WTC11 (cell line): ENCODE data around the gene ANKRD22.

Source experiments
- ATF1 ChIP-seq: sonication (generic); formaldehyde crosslinking; IDR thresholded peaks from 2 replicates; pipeline ENCODE4 v1.8.1; 2023; ENCODE audit warnings: mild to moderate bottlenecking, moderate library complexity, missing genetic modification reagents
- ATF2 ChIP-seq: sonication (generic); formaldehyde crosslinking; IDR thresholded peaks from 2 replicates; pipeline ENCODE4 v1.8.1; 2022; ENCODE audit warnings: low read depth, missing genetic modification reagents, borderline replicate concordance
- CBFB ChIP-seq: sonication (generic); formaldehyde crosslinking; IDR thresholded peaks from 2 replicates; pipeline ENCODE4 v1.8.1; 2022; ENCODE audit warnings: mild to moderate bottlenecking, low read depth, missing genetic modification reagents
- CREB1 ChIP-seq: sonication (generic); formaldehyde crosslinking; IDR thresholded peaks from 2 replicates; pipeline ENCODE4 v1.8.0; 2023; ENCODE audit warnings: mild to moderate bottlenecking, missing genetic modification reagents
- CTCF ChIP-seq: fragments of 200-600 bp; IDR thresholded peaks from 2 replicates; pipeline ENCODE4 v1.8.0; 2022; ENCODE audit warnings: antibody characterized with exemption
- FOXJ3 ChIP-seq: sonication (generic); formaldehyde crosslinking; IDR thresholded peaks from 2 replicates; pipeline ENCODE4 v1.9.0; 2021; ENCODE audit warnings: missing genetic modification reagents, mild to moderate bottlenecking, borderline replicate concordance
- MLX ChIP-seq: sonication (generic); formaldehyde crosslinking; IDR thresholded peaks from 2 replicates; pipeline ENCODE4 v1.8.1; 2023; ENCODE audit warnings: mild to moderate bottlenecking, missing genetic modification reagents, moderate library complexity
- NR2C2 ChIP-seq: sonication (generic); formaldehyde crosslinking; IDR thresholded peaks from 2 replicates; pipeline ENCODE4 v1.8.0; 2022; ENCODE audit warnings: mild to moderate bottlenecking, missing genetic modification reagents
- PREB ChIP-seq: sonication (generic); formaldehyde crosslinking; IDR thresholded peaks from 2 replicates; pipeline ENCODE4 v1.8.1; 2022; ENCODE audit warnings: mild to moderate bottlenecking, missing genetic modification reagents, moderate library complexity, borderline replicate concordance
- ZNF121 ChIP-seq: sonication (generic); formaldehyde crosslinking; IDR thresholded peaks from 2 replicates; pipeline ENCODE4 v1.8.0; 2023; ENCODE audit warnings: missing genetic modification reagents
- ZNF232 ChIP-seq: sonication (generic); formaldehyde crosslinking; IDR thresholded peaks from 2 replicates; pipeline ENCODE4 v1.8.0; 2022; ENCODE audit warnings: mild to moderate bottlenecking, missing genetic modification reagents
- TF ChIP-seq, protein P1 (sequence below): sonication (generic); formaldehyde crosslinking; IDR thresholded peaks from 2 replicates; pipeline ENCODE4 v1.8.1; 2023; ENCODE audit warnings: mild to moderate bottlenecking, moderate library complexity, missing genetic modification reagents
- TF ChIP-seq, protein P2 (sequence below): sonication (generic); formaldehyde crosslinking; IDR thresholded peaks from 2 replicates; pipeline ENCODE4 v1.8.1; 2022; ENCODE audit warnings: mild to moderate bottlenecking, moderate library complexity, missing genetic modification reagents
- TF ChIP-seq, protein P3 (sequence below): sonication (generic); formaldehyde crosslinking; IDR thresholded peaks from 2 replicates; pipeline ENCODE4 v1.8.0; 2022; ENCODE audit warnings: missing genetic modification reagents

DNA sequence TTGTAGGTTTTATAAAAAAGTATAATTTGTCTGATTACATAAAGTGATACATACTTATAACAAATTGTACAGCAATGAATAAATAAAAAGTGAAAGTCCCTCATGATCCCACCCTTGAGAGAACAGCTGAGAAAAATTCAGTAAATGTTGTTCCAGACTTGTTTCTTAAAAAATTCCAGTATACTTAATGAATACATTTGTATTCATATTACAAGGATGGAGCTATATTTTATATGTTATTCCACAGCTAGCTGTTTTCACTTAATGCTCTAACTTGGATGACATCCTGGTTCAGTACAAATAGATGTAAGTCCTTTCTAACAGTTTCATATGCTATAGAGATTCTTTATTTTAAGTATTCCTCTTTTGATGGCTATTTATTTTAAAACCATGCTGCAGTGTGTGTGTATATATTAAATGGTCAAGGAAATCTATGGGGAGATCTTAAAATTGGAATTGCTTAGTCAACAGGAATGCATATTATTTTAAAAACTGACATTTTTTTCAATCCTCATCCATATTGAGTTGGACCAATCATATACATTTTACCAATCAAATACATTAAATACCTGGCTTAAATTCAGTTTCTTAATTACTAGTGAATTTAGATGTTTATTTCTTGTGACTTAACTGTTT is 37.3 kb upstream of the ANKRD22 start:
- TF ChIP-seq MLX (CRISPR knock-in tag): no peak
- no peak for TF ChIP-seq CREB1 (CRISPR knock-in tag)
- no peak for TF ChIP-seq CTCF
- TF ChIP-seq PREB (CRISPR knock-in tag): no peak
- no peak for TF ChIP-seq NR2C2 (CRISPR knock-in tag)
- no peak for TF ChIP-seq FOXJ3 (CRISPR knock-in tag)
- no peak for TF ChIP-seq ATF2 (CRISPR knock-in tag)
- TF ChIP-seq, protein P1, sequence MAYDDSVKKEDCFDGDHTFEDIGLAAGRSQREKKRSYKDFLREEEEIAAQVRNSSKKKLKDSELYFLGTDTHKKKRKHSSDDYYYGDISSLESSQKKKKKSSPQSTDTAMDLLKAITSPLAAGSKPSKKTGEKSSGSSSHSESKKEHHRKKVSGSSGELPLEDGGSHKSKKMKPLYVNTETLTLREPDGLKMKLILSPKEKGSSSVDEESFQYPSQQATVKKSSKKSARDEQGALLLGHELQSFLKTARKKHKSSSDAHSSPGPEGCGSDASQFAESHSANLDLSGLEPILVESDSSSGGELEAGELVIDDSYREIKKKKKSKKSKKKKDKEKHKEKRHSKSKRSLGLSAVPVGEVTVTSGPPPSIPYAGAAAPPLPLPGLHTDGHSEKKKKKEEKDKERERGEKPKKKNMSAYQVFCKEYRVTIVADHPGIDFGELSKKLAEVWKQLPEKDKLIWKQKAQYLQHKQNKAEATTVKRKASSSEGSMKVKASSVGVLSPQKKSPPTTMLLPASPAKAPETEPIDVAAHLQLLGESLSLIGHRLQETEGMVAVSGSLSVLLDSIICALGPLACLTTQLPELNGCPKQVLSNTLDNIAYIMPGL (CRISPR knock-in tag): no peak
- no peak for TF ChIP-seq ATF1 (CRISPR knock-in tag)
- no peak for TF ChIP-seq CBFB (CRISPR knock-in tag)
- TF ChIP-seq ZNF232: no peak
- TF ChIP-seq, protein P2, sequence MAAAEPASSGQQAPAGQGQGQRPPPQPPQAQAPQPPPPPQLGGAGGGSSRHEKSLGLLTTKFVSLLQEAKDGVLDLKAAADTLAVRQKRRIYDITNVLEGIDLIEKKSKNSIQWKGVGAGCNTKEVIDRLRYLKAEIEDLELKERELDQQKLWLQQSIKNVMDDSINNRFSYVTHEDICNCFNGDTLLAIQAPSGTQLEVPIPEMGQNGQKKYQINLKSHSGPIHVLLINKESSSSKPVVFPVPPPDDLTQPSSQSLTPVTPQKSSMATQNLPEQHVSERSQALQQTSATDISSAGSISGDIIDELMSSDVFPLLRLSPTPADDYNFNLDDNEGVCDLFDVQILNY (CRISPR knock-in tag): no peak
- TF ChIP-seq ZNF121: no peak
- TF ChIP-seq, protein P3, sequence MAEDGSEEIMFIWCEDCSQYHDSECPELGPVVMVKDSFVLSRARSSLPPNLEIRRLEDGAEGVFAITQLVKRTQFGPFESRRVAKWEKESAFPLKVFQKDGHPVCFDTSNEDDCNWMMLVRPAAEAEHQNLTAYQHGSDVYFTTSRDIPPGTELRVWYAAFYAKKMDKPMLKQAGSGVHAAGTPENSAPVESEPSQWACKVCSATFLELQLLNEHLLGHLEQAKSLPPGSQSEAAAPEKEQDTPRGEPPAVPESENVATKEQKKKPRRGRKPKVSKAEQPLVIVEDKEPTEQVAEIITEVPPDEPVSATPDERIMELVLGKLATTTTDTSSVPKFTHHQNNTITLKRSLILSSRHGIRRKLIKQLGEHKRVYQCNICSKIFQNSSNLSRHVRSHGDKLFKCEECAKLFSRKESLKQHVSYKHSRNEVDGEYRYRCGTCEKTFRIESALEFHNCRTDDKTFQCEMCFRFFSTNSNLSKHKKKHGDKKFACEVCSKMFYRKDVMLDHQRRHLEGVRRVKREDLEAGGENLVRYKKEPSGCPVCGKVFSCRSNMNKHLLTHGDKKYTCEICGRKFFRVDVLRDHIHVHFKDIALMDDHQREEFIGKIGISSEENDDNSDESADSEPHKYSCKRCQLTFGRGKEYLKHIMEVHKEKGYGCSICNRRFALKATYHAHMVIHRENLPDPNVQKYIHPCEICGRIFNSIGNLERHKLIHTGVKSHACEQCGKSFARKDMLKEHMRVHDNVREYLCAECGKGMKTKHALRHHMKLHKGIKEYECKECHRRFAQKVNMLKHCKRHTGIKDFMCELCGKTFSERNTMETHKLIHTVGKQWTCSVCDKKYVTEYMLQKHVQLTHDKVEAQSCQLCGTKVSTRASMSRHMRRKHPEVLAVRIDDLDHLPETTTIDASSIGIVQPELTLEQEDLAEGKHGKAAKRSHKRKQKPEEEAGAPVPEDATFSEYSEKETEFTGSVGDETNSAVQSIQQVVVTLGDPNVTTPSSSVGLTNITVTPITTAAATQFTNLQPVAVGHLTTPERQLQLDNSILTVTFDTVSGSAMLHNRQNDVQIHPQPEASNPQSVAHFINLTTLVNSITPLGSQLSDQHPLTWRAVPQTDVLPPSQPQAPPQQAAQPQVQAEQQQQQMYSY (CRISPR knock-in tag): no peak
